ENCODE results near the gene ACIN1. TPM values are rescaled to one million over a fixed set of nuclear protein-coding genes. Genes with fewer than 3 reads are reported as not detected.

Gene ACIN1
- total RNA-seq, 4 donors from 2014 or later: 96.5 to 143 (median 108) TPM

DNA sequence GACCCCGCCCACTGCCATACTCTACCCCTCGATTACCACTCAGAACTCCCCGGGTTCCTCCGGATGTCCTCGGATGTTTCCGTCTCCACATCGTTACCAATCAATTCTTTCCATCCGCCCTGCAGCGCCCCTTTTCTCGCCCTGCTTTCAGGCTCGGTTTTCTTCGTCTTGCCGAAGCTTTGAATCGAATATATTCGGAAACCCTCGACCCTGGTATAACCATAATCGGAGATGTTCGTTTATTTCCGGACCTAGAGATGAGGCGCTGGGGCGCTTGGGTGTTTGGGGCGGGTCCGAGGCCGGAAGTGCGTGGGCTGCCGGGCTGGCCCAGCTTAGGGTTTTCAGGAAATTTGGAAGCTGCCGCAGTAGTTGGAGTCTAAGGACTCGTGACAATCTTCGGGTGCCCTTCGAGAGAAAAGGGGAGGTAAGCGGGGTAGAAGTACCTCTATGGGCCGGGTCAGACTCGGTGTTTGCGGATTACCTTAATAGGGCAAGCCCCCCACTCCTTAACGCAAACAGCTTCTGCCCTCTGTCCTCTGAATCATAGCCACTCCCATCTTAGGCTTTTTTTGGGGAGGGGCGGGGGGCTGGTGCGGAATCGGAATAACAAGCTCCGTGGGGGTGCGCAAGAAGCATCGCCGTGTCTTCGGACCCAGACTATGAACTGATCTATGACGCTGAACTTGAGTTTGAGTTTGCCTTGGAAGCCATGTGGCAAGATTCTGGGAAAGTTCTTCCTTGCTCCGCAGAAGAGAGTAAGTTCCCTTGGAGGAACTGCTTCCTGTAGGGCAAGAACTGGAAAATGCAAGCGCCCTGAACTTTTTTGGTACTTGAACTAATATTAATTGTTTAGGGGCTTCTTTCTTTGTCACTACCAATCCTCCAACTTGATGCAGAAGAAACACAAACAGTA, 516 bp upstream of the ACIN1 start, which contains the start of gene C14orf119:
C14orf119 (plus strand) TSS at position 310 of the 913 bp plus-strand sequence. CDS start 2,154 bp downstream, outside the sequence.
- Histone ChIP-seq H3K4me3 (peak within 1 kb of the TSS; percentile 66 to 92 (median 68)), H3K36me3 (peaks cover 3 to 45% (median 7%) of the 10 kb centered on the region in 3 donors), H3K27ac (peak within 1 kb of the TSS; percentile 93 to 99 (median 96)), H3K27me3 (no peaks in the 10 kb centered on the region), H3K4me1 (peaks cover 0 to 40% (median 24%) of the 10 kb centered on the region in 4 donors), H3K9me3 (no peaks in the 10 kb centered on the region)
- DNase-seq (ENCODE audit: low spot score in 2 of 2): peak; percentile 100
- TF ChIP-seq, protein P1, sequence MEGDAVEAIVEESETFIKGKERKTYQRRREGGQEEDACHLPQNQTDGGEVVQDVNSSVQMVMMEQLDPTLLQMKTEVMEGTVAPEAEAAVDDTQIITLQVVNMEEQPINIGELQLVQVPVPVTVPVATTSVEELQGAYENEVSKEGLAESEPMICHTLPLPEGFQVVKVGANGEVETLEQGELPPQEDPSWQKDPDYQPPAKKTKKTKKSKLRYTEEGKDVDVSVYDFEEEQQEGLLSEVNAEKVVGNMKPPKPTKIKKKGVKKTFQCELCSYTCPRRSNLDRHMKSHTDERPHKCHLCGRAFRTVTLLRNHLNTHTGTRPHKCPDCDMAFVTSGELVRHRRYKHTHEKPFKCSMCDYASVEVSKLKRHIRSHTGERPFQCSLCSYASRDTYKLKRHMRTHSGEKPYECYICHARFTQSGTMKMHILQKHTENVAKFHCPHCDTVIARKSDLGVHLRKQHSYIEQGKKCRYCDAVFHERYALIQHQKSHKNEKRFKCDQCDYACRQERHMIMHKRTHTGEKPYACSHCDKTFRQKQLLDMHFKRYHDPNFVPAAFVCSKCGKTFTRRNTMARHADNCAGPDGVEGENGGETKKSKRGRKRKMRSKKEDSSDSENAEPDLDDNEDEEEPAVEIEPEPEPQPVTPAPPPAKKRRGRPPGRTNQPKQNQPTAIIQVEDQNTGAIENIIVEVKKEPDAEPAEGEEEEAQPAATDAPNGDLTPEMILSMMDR (IDR thresholded peaks at IDR 0.05): peak in 1 of 5 experiments; percentile 14
- TF ChIP-seq POLR2A (IDR thresholded peaks at IDR 0.05) (peak; percentile 70 to 94), EP300 (IDR thresholded peaks at IDR 0.05) (peak; percentile 79 to 96)
- 0 to 1% methylated on average over 46 of the region's 46 CpGs for WGBS, 2 donors

- 1 to 3% methylated on average over 14 of the region's 14 CpGs for WGBS, 2 donors
- H3K27ac ChIP-seq: peak overlapping the region; percentile 93 to 99 (median 94)
- no peak for DNase-seq (ENCODE audit: low spot score in 2 of 2)
- peak overlapping the region; percentile 66 to 92 (median 68) for H3K4me3 ChIP-seq
- H3K36me3 ChIP-seq: peaks cover 3 to 53% (median 17%) of the 10 kb centered on the region in 3 donors
- H3K9me3 ChIP-seq: no peaks in the 10 kb centered on the region
- TF ChIP-seq, protein P1 (IDR thresholded peaks at IDR 0.05): no peak
- TF ChIP-seq POLR2A (IDR thresholded peaks at IDR 0.05): no peak
- no peak for TF ChIP-seq EP300 (IDR thresholded peaks at IDR 0.05)
- peaks cover 0 to 40% (median 24%) of the 10 kb centered on the region in 4 donors for H3K4me1 ChIP-seq
- no peaks in the 10 kb centered on the region for H3K27me3 ChIP-seq
Observed at GRCh38 chr14:23093991-23094665, 808 bp downstream of the ACIN1 start.

- Histone ChIP-seq H3K9me3 (no peaks in the 10 kb centered on the region), H3K27ac (no peak overlapping the region), H3K4me1 (peaks cover 0 to 40% (median 24%) of the 10 kb centered on the region in 4 donors), H3K36me3 (peaks cover 3 to 53% (median 17%) of the 10 kb centered on the region in 3 donors), H3K4me3 (peak overlapping the region in 2 of 4 donors; percentile 69 to 92), H3K27me3 (no peaks in the 10 kb centered on the region)
- 71 to 74% methylated on average over 2 of the region's 2 CpGs for WGBS, 2 donors
- TF ChIP-seq POLR2A (IDR thresholded peaks at IDR 0.05) (no peak), EP300 (IDR thresholded peaks at IDR 0.05) (no peak)
- TF ChIP-seq, protein P1 (IDR thresholded peaks at IDR 0.05): no peak
- DNase-seq (ENCODE audit: low spot score in 2 of 2): no peak
Observed at GRCh38 chr14:23093526-23093925, 1.4 kb downstream of the ACIN1 start.

DNA sequence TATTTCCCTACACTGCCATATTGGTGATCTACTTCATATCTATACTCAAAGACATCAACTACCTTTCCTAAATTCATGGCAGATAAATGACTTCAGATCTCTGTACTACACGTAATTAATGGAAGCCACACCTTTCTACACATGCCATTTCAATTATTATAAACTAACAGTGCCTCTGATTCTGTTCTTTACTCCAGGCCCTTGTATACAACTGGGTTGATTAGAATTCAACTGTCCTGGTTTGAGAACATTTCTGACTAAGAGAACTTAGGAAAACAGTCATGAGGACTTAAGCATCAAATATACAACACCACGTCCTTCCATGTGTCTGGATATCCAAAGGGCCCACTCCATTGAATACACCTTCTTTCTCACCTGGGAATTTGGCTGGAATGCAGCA, 1.8 kb downstream of the ACIN1 start:
- WGBS, 2 donors: 58 to 63% methylated on average over 2 of the region's 2 CpGs
- H3K27me3 ChIP-seq: no peaks in the 10 kb centered on the region
- DNase-seq (ENCODE audit: low spot score in 2 of 2): no peak
- no peaks in the 10 kb centered on the region for H3K9me3 ChIP-seq
- H3K4me1 ChIP-seq: peaks cover 0 to 40% (median 24%) of the 10 kb centered on the region in 4 donors
- H3K36me3 ChIP-seq: peaks cover 3 to 53% (median 17%) of the 10 kb centered on the region in 3 donors
- H3K27ac ChIP-seq: no peak overlapping the region
- no peak overlapping the region for H3K4me3 ChIP-seq
- TF ChIP-seq EP300 (IDR thresholded peaks at IDR 0.05) (no peak), POLR2A (IDR thresholded peaks at IDR 0.05) (no peak)
- TF ChIP-seq, protein P1 (IDR thresholded peaks at IDR 0.05): no peak

Data from tibial nerve (tissue), 4 donors.